ENCODE measurements around the gene CELF3. TPM values are rescaled to one million over a fixed set of nuclear protein-coding genes. Genes with fewer than 3 reads are reported as not detected.
"Not testable (repeated sequence)": the region's sequence is repeated elsewhere in the genome, so short reads cannot be mapped to it uniquely, and the experiment has no call there.

Gene CELF3
- total RNA-seq, 1 donor from 2014 or later: not detected

DNA sequence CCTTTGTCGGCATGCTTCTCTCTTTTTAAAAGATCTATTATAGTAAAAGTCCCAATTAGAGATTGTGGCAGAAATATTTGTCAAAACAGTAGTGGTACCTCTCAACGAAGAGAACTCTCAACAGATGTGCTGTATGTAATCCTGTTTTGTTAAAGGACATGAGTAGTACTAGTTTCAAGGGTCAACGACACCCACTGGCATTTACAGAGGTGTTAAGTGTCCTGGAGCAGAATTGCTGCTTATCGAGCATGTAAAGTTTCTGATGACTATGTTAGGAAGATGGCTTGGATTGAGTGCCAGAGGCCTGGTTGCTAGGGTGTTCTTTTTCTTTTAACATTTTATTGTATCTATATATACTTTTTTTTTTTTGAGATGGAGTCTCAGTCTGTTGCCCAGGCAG lies 27.1 kb downstream of the CELF3 start:
- Histone ChIP-seq H3K4me1 (no peaks in the 10 kb centered on the region), H3K27ac (no peak overlapping the region), H3K36me3 (peaks cover 47% of the 10 kb centered on the region), H3K9me3 (no peaks in the 10 kb centered on the region), H3K27me3 (no peaks in the 10 kb centered on the region), H3K4me3 (no peak overlapping the region)
- DNase-seq: no peak
- ATAC-seq: no peak
- intact Hi-C loops (cut with DNase I): no loop called here
- TF ChIP-seq CTCF (IDR thresholded peaks at IDR 0.05): no peak

DNA sequence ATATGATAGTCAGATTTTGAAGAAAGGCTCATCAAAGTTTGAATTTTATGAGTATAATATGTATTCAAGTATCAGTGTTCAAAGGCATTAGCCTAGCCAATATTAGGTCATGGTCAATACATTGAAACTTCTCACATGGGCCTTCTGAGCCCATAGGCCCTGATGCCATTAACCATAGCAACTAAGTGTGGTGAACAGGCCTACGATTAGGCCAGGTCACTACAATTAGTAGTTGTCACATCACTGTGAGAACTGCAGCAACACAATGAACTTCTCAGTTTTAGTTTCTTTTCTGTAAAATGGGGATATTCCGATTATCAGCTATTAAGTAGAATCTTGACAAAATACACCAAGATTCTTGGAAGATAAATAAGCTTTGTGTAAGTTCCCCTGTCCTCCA lies 30.0 kb downstream of the CELF3 start:
- intact Hi-C loops (cut with DNase I): no loop called here
- no peak overlapping the region for H3K27ac ChIP-seq
- peaks cover 42% of the 10 kb centered on the region for H3K36me3 ChIP-seq
- no peaks in the 10 kb centered on the region for H3K27me3 ChIP-seq
- no peaks in the 10 kb centered on the region for H3K4me1 ChIP-seq
- TF ChIP-seq CTCF (IDR thresholded peaks at IDR 0.05): no peak
- no peaks in the 10 kb centered on the region for H3K9me3 ChIP-seq
- no peak overlapping the region for H3K4me3 ChIP-seq
- ATAC-seq (no peak), DNase-seq (no peak)

GRCh38 chr1:151684128-151684527 lies 32.5 kb downstream of the CELF3 start:
- H3K4me1 ChIP-seq: peaks cover 7% of the 10 kb centered on the region
- no peaks in the 10 kb centered on the region for H3K27me3 ChIP-seq
- peaks cover 46% of the 10 kb centered on the region for H3K36me3 ChIP-seq
- ATAC-seq: no peak
- intact Hi-C loops (cut with DNase I): no loop called here
- H3K27ac ChIP-seq: no peak overlapping the region
- no peak for TF ChIP-seq CTCF (IDR thresholded peaks at IDR 0.05)
- DNase-seq: no peak
- H3K4me3 ChIP-seq: no peak overlapping the region
- no peaks in the 10 kb centered on the region for H3K9me3 ChIP-seq

GRCh38 chr1:151682901-151683300 lies 33.7 kb downstream of the CELF3 start:
- intact Hi-C loops (cut with DNase I); ATAC-seq: not testable (repeated sequence)

DNA sequence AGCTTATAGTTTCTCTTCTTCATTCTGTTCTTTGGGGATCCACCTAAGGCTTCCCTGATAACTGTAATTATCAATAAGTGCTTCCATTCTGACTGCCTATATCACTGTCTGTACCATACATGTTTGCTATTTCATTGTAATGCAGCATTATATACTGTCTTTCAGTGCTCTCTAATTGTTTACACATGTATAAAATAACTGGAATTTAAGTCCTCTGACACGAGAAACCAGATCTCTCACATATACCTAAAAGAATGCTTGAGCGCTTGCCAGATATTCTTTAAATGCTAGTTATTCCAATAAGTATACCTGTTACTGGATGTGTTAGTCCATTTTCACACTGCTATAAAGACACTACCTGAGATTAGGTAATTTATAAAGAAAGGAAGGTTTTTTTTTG lies 34.7 kb downstream of the CELF3 start:
- H3K27ac ChIP-seq: no peak overlapping the region
- intact Hi-C loops (cut with DNase I): no loop called here
- no peak for DNase-seq
- no peak for TF ChIP-seq CTCF (IDR thresholded peaks at IDR 0.05)
- no peaks in the 10 kb centered on the region for H3K27me3 ChIP-seq
- H3K36me3 ChIP-seq: peaks cover 59% of the 10 kb centered on the region
- peaks cover 7% of the 10 kb centered on the region for H3K4me1 ChIP-seq
- ATAC-seq: no peak
- H3K4me3 ChIP-seq: no peak overlapping the region
- no peaks in the 10 kb centered on the region for H3K9me3 ChIP-seq

More at GRCh38 chr1:151682901-151683300, 33.7 kb downstream of the CELF3 start:
- not testable (repeated sequence) for DNase-seq, H3K9me3 ChIP-seq, H3K27me3 ChIP-seq, H3K4me3 ChIP-seq, H3K27ac ChIP-seq, H3K4me1 ChIP-seq
- H3K36me3 ChIP-seq: peaks cover 56% of the 10 kb centered on the region

- H3K36me3 ChIP-seq: peaks cover 56% of the 10 kb centered on the region
- H3K4me3 ChIP-seq: no peak overlapping the region
- H3K27me3 ChIP-seq: no peaks in the 10 kb centered on the region
- ATAC-seq (peak; percentile 45), DNase-seq (no peak)
- peaks cover 7% of the 10 kb centered on the region for H3K4me1 ChIP-seq
- TF ChIP-seq CTCF (IDR thresholded peaks at IDR 0.05): no peak
- no peaks in the 10 kb centered on the region for H3K9me3 ChIP-seq
- intact Hi-C loops (cut with DNase I): no loop called here
- H3K27ac ChIP-seq: no peak overlapping the region
Observed at GRCh38 chr1:151680826-151681225, 35.8 kb downstream of the CELF3 start.

All from upper lobe of right lung (tissue), 1 donor.